HG03457 (cell line): Measurements from ENCODE around the gene RRAS2.

ENCODE experiments used
- ATAC-seq: cut with Tn5 transposase; IDR thresholded peaks from one replicate; pipeline ENCODE4 v1.9.1; 2021; ENCODE audit warnings: moderate number of reproducible peaks; ENCODE audit not compliant: unreplicated experiment

Gene RRAS2

GRCh38 chr11:14340721-14341120 lies 18.3 kb downstream of the RRAS2 start:
- no peak for ATAC-seq

- ATAC-seq = no peak
Observed at GRCh38 chr11:14339356-14339755, 19.6 kb downstream of the RRAS2 start.

GRCh38 chr11:14336507-14337503 lies 22.2 kb downstream of the RRAS2 start:
- no peak for ATAC-seq

- ATAC-seq = no peak
Observed at GRCh38 chr11:14335712-14336111, 23.3 kb downstream of the RRAS2 start.

- no peak for ATAC-seq
Observed at GRCh38 chr11:14334893-14335292, 24.1 kb downstream of the RRAS2 start.

- ATAC-seq = no peak
Observed at GRCh38 chr11:14334192-14334591, 24.8 kb downstream of the RRAS2 start.

GRCh38 chr11:14331476-14332136 lies 27.4 kb downstream of the RRAS2 start:
- no peak for ATAC-seq

GRCh38 chr11:14330881-14331280 lies 28.1 kb downstream of the RRAS2 start:
- ATAC-seq = no peak

GRCh38 chr11:14329702-14330101 lies 29.3 kb downstream of the RRAS2 start:
- ATAC-seq = no peak

GRCh38 chr11:14327116-14327515 lies 31.9 kb downstream of the RRAS2 start:
- ATAC-seq = no peak

- ATAC-seq = no peak
Observed at GRCh38 chr11:14323118-14323676, 35.8 kb downstream of the RRAS2 start.

- ATAC-seq = no peak
Observed at GRCh38 chr11:14322510-14322909, 36.5 kb downstream of the RRAS2 start.

- no peak for ATAC-seq
Observed at GRCh38 chr11:14320020-14320419, 39.0 kb downstream of the RRAS2 start.

- ATAC-seq = no peak
Observed at GRCh38 chr11:14318581-14318981, 40.4 kb downstream of the RRAS2 start.

GRCh38 chr11:14317659-14318325 lies 41.2 kb downstream of the RRAS2 start:
- ATAC-seq = no peak

GRCh38 chr11:14315130-14315529 lies 43.9 kb downstream of the RRAS2 start:
- ATAC-seq = peak; percentile 31

- ATAC-seq = no peak
Observed at GRCh38 chr11:14314127-14314526, 44.9 kb downstream of the RRAS2 start.

GRCh38 chr11:14312736-14313438 lies 46.1 kb downstream of the RRAS2 start:
- no peak for ATAC-seq

GRCh38 chr11:14310679-14311078 lies 48.3 kb downstream of the RRAS2 start:
- no peak for ATAC-seq

GRCh38 chr11:14309425-14310192 lies 49.4 kb downstream of the RRAS2 start:
- no peak for ATAC-seq
